ENCODE data around the gene CA10.

Gene CA10

DNA sequence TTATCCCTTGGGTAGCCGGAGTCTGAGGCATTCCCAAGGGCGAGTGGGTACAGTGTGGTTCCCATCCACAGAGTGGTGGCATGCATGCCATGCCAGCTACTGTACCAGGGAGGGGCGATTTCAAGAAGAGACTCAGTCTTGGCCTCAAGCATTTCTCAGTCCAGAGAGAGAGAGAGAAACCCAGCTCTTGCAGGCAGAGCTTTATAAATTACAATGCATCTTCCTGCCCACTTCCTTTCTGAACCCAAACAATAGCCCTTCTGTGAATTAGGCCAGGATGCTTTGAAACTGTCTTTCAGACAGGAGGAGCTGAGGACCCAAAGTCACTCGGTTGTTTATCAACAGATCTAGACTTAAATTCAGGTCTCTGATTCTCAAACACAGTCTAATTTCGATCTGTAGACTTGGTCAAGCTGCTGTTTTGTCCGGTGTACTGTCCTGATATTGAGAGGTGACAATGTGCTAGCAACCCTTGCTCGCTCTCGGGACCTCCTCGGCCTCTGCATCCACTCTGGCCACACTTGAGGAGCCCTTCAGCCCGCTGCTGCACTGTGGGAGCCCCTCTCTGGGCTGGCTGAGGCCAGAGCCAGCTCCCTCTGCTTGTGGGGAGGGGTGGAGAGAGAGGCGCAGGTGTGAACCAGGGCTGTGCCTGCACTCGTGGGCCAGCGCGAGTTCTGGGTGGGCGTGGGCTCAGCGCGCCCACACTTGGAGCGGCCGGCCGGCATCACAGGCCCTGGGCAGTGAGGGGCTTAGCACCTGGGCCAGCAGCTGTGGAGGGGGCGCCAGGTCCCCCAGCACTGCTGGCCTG lies 490.2 kb downstream of the CA10 start:
- Histone ChIP-seq H2AFZ (ENCODE audit: low read depth) (no peak overlapping the region), H3K9ac (no peak overlapping the region), H3K4me2 (no peak overlapping the region), H3K4me1 (ENCODE audit: low read depth, poor library complexity, severe bottlenecking) (no peaks in the 10 kb centered on the region), H3K79me2 (ENCODE audit: insufficient read depth, low read depth) (no peaks in the 10 kb centered on the region), H4K20me1 (ENCODE audit: insufficient read depth) (no peaks in the 10 kb centered on the region), H3K27me3 (ENCODE audit: insufficient read depth, low read depth) (no peaks in the 10 kb centered on the region), H3K4me3 (IDR thresholded peaks at IDR 0.05; ENCODE audit: insufficient read depth, low read depth, low read length) (no peak overlapping the region), H3K36me3 (ENCODE audit: insufficient read depth) (no peaks in the 10 kb centered on the region), H3K27ac (no peak overlapping the region)
- TF ChIP-seq, protein P1, sequence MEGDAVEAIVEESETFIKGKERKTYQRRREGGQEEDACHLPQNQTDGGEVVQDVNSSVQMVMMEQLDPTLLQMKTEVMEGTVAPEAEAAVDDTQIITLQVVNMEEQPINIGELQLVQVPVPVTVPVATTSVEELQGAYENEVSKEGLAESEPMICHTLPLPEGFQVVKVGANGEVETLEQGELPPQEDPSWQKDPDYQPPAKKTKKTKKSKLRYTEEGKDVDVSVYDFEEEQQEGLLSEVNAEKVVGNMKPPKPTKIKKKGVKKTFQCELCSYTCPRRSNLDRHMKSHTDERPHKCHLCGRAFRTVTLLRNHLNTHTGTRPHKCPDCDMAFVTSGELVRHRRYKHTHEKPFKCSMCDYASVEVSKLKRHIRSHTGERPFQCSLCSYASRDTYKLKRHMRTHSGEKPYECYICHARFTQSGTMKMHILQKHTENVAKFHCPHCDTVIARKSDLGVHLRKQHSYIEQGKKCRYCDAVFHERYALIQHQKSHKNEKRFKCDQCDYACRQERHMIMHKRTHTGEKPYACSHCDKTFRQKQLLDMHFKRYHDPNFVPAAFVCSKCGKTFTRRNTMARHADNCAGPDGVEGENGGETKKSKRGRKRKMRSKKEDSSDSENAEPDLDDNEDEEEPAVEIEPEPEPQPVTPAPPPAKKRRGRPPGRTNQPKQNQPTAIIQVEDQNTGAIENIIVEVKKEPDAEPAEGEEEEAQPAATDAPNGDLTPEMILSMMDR (conservative IDR thresholded peaks at IDR 0.05; ENCODE audit: low read depth, low read length), result no peak

DNA sequence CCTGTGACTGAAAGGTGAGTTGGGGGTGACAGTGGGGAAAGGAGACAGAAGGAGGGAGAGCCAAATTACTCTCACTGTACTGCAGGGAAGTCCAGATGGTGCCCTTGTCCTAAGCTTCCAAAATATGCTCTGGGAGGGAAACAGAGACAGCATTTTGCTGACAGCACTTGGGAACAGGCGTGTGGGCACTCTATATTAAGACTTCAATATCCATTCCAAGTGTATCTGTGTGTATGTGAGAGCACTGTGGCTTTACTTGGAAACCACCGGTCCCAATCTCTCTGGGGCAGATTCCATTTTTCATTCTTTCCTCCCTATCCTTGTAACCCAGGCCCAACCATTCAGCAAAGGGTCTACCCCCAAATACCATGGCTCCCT lies 490.8 kb downstream of the CA10 start:
- H3K27ac ChIP-seq, result no peak overlapping the region
- H3K36me3 ChIP-seq (ENCODE audit: insufficient read depth), result no peaks in the 10 kb centered on the region
- TF ChIP-seq, protein P1 (conservative IDR thresholded peaks at IDR 0.05; ENCODE audit: low read depth, low read length), result no peak
- H3K79me2 ChIP-seq (ENCODE audit: insufficient read depth, low read depth), result no peaks in the 10 kb centered on the region
- no peaks in the 10 kb centered on the region for H3K27me3 ChIP-seq (ENCODE audit: insufficient read depth, low read depth)
- no peak overlapping the region for H3K9ac ChIP-seq
- no peak overlapping the region for H2AFZ ChIP-seq (ENCODE audit: low read depth)
- no peak overlapping the region for H3K4me2 ChIP-seq
- no peaks in the 10 kb centered on the region for H3K4me1 ChIP-seq (ENCODE audit: low read depth, poor library complexity, severe bottlenecking)
- no peak overlapping the region for H3K4me3 ChIP-seq (IDR thresholded peaks at IDR 0.05; ENCODE audit: insufficient read depth, low read depth, low read length)
- no peaks in the 10 kb centered on the region for H4K20me1 ChIP-seq (ENCODE audit: insufficient read depth)

DNA sequence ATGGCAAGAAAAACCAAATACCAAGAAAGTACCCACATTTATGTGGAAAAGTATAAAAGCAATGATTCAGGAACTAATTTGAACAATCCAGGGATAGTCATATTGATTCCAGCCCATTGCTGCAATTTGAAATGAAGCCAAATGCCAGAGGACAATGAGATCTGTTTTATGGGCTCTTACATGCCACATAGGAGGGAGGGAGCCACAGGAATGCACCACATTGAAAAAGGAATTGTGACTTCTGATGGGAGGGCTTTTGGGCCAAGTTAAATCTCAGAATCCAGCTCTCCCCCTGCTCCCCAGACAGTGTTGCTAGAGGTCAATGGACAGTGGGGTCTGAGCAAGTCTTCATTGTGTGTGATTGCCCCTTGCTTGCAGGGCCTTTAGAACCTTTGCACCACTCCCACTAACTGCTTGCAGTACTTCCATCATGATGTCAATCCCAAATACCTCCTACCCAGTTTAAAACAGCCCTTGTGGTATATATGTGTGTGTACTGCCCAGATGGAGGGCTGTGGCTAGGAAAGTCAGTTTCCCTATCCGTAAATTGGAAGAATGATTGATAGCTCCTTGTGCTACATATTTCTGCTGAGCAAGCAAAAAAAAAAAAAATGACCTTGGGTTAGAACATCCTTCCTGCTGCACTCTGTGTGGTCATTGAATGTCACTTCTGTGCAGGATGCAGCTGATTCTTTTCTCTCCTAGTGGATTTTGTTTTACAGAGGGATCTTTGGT lies 491.4 kb downstream of the CA10 start:
- Histone ChIP-seq H3K27me3 (ENCODE audit: insufficient read depth, low read depth) (no peaks in the 10 kb centered on the region), H4K20me1 (ENCODE audit: insufficient read depth) (no peaks in the 10 kb centered on the region), H3K4me3 (IDR thresholded peaks at IDR 0.05; ENCODE audit: insufficient read depth, low read depth, low read length) (no peak overlapping the region), H3K36me3 (ENCODE audit: insufficient read depth) (no peaks in the 10 kb centered on the region), H3K9ac (no peak overlapping the region), H3K79me2 (ENCODE audit: insufficient read depth, low read depth) (no peaks in the 10 kb centered on the region), H3K4me2 (no peak overlapping the region), H2AFZ (ENCODE audit: low read depth) (no peak overlapping the region), H3K27ac (no peak overlapping the region), H3K4me1 (ENCODE audit: low read depth, poor library complexity, severe bottlenecking) (no peaks in the 10 kb centered on the region)
- TF ChIP-seq, protein P1 (conservative IDR thresholded peaks at IDR 0.05; ENCODE audit: low read depth, low read length), result no peak

DNA sequence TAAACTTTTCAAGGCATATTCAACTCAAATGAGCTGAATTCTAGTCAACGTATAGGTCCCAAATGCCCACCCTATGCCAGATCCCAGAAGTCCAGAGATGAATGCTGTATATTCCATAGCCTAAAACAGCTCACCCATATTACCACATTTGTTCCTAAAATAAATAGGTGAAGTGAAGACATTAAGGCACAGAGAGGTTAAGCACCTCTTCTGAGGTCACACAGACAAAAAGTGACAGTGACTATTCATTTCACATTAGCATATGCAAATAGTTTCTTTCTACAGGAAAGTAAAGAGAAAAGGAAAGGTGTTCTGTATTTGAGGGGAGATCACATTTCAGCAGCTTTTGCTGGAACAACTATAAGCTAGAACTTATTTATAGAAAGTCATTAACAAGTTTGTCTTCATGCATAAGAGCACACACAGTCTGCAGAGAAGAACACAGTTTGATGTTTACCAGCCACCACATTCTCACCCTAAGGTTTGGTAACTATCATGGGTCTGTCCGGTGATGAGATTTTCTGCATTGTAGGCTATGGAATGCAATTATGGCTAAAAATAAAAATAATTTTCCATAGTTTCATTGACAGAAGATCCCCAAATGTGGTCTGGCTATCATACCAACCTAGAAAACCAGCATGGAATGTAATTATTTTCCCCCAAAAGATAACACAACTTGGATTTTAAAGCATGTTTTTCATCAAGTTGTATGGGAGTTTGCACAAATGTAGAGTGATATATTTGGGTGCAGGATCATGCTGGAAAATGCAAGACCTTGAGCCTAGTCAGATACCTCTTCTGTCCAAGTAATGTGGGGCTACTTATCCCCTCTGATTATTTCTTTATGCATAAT lies 496.1 kb downstream of the CA10 start:
- Histone ChIP-seq H3K27ac (no peak overlapping the region), H3K4me3 (IDR thresholded peaks at IDR 0.05; ENCODE audit: insufficient read depth, low read depth, low read length) (no peak overlapping the region), H3K27me3 (ENCODE audit: insufficient read depth, low read depth) (no peaks in the 10 kb centered on the region), H3K4me2 (no peak overlapping the region), H3K4me1 (ENCODE audit: low read depth, poor library complexity, severe bottlenecking) (no peaks in the 10 kb centered on the region), H3K36me3 (ENCODE audit: insufficient read depth) (no peaks in the 10 kb centered on the region), H4K20me1 (ENCODE audit: insufficient read depth) (no peaks in the 10 kb centered on the region), H3K79me2 (ENCODE audit: insufficient read depth, low read depth) (no peaks in the 10 kb centered on the region), H2AFZ (ENCODE audit: low read depth) (no peak overlapping the region), H3K9ac (no peak overlapping the region)
- TF ChIP-seq, protein P1 (conservative IDR thresholded peaks at IDR 0.05; ENCODE audit: low read depth, low read length), result no peak
